Skin epidermis (tissue), 12 donors: ENCODE results near the gene STXBP5.
A peak's percentile ranks its signal among the peaks of the same experiment; 100 is the strongest.

Source experiments
- H3K27ac ChIP-seq, 21 experiments: fragments of 200-600 bp; sonication (generic) in 11 of 21; one replicate each; pipeline ENCODE4 v1.5.0; 2020; ENCODE audit warnings: mild to moderate bottlenecking in 3 of 21, inconsistent platforms in 2 of 21, moderate library complexity in 2 of 21
- H3K4me3 ChIP-seq, 7 experiments: fragments of 200-600 bp; sonication (generic) in 2 of 7; one replicate each; pipeline ENCODE4 v1.5.0; 2020; ENCODE audit warnings: inconsistent platforms in 2 of 7, mild to moderate bottlenecking in 2 of 7, moderate library complexity in 1 of 7

Gene STXBP5

GRCh38 chr6:147176795-147177194 lies 27.4 kb upstream of the STXBP5 start:
- H3K27ac ChIP-seq: no peak overlapping the region

DNA sequence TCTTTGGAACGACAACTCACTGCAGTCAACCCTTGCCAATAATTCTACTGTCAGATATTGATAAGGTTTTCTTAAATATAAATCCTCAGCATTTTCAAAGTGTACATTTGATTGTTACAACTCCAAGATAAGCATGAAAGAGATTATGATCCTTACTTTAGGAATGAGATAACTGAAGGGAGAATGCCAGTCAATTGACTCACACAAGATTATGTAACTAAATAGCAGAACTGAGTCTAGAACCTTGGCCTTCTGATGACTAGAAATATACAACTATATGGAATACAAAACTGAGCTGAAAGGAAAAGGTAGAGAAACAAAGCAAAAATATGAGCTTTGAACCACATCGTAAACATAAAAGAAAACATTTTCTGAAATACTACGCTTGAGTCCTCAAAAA lies 26.9 kb upstream of the STXBP5 start:
- Histone ChIP-seq H3K4me3 (no peak overlapping the region), H3K27ac (no peak overlapping the region)

More at GRCh38 chr6:147176795-147177194, 27.4 kb upstream of the STXBP5 start:
- no peak overlapping the region for H3K4me3 ChIP-seq

DNA sequence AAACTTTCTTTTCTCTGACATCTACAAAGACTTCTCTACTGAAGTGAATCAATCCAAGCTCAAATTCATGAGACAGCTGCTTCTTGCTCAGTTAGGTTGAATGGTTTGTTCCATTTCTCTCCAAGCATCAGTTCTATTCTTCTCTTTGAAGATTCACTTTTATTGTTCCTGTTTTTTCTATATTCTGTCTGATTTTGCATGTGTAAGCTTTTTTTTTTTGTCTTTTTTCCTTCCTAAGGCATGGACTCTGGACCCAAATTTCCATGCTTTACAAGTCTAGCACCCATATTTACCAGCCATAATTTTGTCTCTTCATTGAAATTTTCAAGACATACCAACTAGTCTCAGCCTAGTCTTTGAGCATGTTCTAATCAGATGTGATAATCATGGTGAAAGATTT lies 25.9 kb upstream of the STXBP5 start:
- Histone ChIP-seq H3K27ac (no peak overlapping the region), H3K4me3 (no peak overlapping the region)

DNA sequence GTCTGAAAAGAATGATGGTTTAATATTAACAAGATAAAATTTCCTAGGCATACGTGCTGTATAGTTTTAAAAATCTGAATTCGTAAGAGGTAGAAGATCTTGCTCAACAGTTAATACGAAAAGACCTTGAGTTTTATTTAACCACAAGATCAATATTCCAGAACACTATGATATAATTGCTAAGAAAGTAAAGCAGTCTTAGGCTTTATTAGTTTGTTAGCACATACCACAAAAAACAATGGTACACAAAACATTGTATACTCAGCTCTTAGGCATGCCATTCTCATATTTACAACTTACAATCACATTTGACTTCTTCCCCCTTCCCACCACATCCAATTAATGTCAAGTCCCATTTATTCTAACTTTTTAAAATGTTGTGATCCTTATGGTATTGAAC lies 24.4 kb upstream of the STXBP5 start:
- Histone ChIP-seq H3K27ac (no peak overlapping the region), H3K4me3 (no peak overlapping the region)

DNA sequence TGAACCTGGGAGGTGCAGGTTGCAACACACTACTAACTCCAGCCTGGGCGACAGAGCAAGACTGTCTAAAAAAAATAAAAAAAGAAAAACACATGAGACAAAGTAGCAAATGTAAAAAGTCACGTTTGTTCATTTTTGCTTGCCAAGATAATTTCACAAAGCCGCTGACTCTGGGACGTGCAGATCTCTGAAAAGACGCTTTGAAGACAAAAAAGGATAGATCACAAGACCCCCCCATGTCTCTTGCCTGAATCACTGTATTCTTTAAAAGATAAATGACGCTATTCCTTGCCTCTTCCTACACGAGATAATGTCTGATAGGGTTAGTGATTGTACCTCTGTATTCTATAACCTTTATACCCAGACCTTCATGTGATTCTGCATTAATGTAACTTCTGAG lies 23.3 kb upstream of the STXBP5 start:
- H3K4me3 ChIP-seq: no peak overlapping the region
- H3K27ac ChIP-seq: no peak overlapping the region

DNA sequence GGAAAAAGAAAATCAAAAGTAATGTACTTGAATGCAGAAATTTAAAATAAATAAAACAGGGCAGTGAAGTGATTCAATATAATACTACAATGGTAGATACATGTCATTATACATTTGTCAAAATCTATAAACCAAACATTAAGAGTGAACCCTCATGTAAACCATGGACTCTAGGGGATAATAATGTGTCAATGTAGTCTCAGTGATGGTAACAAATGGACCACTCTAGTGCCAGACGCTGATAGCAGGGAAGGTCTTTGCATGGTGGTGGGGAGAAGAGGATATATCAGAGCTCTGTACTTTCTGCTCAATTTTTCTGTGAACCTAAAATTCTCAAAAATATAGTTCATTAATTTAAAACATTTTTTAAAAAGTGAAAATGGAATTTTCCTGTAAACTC lies 19.8 kb upstream of the STXBP5 start:
- H3K27ac ChIP-seq: no peak overlapping the region
- no peak overlapping the region for H3K4me3 ChIP-seq

DNA sequence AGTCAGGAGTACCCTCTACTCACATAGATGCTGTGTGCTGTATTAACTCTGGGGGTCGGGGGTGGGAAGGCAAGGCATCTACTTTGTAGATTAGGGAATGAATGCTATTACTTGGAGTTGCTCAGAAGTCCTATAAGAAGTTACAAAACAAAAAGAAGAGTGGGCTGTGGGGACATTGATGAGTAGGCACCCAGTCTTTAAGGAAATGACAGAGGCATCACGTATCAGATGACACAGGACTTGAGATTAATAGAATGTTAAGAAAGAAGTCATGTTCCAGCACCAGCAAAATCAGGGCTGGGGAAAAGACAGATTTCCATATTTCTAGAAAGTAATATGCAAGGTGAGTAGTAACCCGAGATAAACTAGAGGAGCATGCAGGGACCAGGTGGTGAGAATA lies 19.0 kb upstream of the STXBP5 start:
- Histone ChIP-seq H3K4me3 (no peak overlapping the region), H3K27ac (no peak overlapping the region)

DNA sequence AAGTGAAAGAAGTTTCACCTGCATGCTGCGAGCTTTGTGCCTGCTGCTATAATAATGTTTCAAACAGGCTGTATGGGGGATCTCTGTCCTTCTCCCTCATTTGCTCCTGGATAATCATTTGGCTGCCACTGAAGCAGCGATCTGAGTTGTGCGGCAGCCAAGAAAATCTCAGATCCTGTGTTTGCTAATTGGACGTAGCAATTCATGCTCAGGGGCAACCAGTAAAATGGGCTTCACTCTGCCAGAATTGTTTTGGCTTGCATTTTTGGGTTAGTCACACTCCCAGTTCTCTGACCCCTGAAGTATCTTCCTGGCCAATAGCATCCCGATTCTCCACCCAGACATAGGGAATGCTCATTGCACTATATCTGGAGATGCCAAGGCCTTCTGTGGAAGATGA lies 13.7 kb upstream of the STXBP5 start:
- no peak overlapping the region for H3K4me3 ChIP-seq
- H3K27ac ChIP-seq: no peak overlapping the region

DNA sequence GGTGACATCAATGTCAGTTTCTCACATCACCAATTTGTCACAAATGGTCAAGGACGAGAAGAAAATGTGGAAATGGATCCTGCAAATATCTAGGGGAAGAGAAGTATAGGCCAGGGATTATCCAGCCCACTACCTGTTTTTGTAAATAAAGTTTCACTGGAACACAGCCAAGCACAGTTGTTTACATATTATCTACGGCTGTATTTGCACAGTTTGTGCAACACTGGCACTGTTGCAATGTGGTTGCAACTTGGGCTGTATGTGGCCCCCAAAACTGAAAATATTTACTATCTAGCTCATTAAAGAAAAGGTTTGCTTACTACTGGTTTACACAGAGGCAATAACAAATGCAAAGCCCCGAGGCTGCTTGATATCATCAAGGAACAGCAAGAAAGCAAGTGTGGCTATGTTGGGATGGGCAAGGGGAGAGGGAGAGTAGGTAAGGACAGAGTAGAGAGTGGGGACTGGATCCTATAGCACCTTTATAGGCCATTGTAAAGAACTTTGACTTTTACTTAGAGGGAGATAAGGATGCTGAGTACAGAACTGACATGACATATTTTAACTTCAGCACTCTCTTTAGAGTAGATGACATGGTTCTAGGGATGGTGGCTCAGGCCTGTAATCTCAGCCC lies 11.8 kb upstream of the STXBP5 start:
- H3K27ac ChIP-seq: no peak overlapping the region

GRCh38 chr6:147194652-147195411 lies 9.4 kb upstream of the STXBP5 start:
- no peak overlapping the region for H3K4me3 ChIP-seq

More for the DNA sequence above, 11.8 kb upstream of the STXBP5 start:
- no peak overlapping the region for H3K4me3 ChIP-seq

DNA sequence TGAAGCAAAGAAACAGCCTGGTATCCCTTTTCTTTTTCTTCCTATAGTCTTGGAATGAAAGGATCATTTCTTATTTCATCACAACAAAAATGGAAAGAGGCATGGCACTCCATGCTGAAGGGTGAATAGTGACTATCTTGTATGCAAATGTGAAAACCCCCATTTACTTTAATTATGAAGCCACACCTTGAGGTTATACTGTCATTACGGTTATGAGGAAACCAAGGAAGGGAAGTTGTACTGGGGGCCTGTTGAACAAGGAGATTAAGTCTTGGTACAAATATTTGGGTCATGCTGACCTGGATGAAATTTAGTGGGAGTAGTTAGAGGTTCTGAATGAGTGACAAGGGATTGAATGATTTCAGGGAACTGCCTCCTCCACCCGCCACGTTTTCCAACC lies 8.7 kb upstream of the STXBP5 start:
- no peak overlapping the region for H3K27ac ChIP-seq
- H3K4me3 ChIP-seq: no peak overlapping the region

More at GRCh38 chr6:147194652-147195411, 9.4 kb upstream of the STXBP5 start:
- peak overlapping the region in 1 of 21 experiments; percentile 8 for H3K27ac ChIP-seq

- Histone ChIP-seq H3K27ac (no peak overlapping the region), H3K4me3 (no peak overlapping the region)
These were observed 8.2 kb upstream of the STXBP5 start for GRCh38 chr6:147195987-147196386.

- Histone ChIP-seq H3K4me3 (no peak overlapping the region), H3K27ac (no peak overlapping the region)
These were observed 3.5 kb upstream of the STXBP5 start for GRCh38 chr6:147200711-147201110.

DNA sequence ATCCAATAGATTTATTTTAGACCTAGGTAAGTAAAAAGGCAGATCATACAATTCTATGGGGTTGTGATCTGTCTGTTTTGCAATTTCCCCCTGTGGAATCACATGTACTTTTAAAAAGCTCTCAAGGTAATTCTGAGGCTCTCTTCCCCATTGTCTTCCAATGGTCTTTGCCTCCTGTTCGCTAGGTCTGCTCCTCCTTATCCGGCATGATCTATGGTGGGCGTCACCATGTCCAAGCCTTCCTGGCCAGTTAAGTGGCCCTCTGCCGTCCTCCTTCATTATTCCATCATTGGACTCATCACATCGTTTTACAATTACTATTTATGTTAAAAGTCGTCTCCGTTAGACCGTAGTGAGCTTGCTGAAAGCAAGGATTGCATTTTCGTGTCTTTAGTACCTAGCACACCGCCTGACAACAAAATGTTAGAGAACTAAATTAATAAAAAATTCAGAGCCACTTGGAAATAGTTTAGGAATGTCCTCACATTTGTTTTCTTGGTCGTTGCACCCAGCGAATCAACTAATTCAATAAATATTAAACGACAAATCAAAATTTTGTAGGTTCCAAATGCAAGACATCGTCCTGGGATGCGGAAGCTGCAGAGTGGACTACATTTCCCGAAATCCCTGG lies 2.2 kb upstream of the STXBP5 start:
- peak overlapping the region in 14 of 21 experiments; percentile 16 to 97 (median 94) for H3K27ac ChIP-seq
- H3K4me3 ChIP-seq: peak overlapping the region; percentile 68 to 95 (median 86)

DNA sequence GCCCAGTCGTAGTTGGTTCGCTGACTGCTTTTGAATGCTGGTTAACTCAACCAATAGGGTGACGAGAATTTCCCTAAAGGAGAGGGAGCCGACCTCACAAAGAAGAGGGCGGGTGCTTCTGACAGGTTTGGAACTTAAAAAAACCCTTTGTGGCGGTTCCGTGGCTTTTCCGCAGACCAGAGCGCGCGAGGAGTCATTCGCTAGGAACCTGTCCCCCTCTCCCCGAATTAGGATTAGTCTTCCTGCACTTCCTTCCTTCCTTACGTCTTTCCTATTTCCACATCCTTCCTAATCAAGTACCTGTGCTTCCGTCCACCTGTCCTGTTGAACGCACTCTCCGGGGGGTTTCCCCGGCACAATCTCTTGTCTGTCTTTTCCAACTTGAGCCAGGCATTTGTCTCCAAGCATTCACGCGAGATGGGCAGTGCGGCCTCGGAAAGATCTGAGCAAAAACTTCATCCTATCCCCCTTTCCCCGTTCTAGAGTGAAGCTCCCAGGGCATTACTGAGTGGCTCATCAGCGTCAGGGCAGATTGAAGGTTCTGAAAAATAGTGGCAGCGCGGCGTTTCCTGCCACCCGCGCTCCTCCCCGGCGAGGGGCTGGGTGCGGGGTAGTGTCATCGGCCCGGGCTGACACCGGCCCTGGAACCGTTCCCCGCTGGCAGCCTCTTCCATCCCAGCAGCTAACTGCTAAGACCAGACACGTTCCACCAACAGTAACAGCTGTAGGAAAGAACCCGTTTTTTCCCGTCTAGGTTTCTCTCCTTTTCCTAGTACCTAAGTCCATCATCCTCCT lies 1.5 kb upstream of the STXBP5 start:
- Histone ChIP-seq H3K27ac (peak overlapping the region; percentile 52 to 97 (median 94)), H3K4me3 (peak overlapping the region; percentile 68 to 95 (median 86))

DNA sequence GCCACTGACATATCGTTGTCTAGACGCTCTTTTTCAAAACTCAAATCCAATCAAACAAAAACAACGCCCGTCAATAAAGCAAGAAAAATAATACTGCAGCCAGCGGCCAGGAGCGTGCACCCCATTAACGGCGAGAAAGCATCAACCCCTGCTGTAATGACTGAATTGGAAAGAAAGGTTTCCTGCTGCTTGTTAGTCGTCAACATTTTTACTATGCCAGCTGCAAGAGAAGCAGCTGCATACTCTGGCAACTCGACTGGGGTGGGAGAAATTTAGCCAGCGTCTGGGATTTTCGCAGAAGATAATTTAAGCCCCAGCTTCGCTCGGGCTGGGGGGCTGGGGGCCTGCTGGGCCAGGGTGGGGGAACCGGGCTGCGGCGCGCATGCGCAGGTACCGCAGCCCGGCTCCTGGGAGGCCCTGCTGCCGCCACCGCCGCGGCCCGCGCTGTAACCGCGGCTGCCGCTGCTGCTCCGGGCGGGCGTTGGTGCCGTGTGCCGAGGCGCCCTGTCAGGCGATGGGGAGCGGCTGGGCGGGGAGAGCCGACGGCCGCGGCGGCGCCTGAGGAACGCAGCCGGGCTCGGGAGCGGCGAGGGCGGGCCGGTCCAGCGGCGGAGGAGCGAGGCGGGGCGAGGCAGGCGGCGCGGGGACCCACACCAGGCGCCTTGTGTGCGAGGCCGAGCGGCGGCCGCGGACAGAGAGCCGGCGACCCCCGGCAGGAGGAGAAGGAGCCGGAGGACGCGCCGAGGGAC lies 732 bp upstream of the STXBP5 start:
- peak overlapping the region; percentile 68 to 95 (median 86) for H3K4me3 ChIP-seq
- peak overlapping the region; percentile 52 to 97 (median 94) for H3K27ac ChIP-seq

DNA sequence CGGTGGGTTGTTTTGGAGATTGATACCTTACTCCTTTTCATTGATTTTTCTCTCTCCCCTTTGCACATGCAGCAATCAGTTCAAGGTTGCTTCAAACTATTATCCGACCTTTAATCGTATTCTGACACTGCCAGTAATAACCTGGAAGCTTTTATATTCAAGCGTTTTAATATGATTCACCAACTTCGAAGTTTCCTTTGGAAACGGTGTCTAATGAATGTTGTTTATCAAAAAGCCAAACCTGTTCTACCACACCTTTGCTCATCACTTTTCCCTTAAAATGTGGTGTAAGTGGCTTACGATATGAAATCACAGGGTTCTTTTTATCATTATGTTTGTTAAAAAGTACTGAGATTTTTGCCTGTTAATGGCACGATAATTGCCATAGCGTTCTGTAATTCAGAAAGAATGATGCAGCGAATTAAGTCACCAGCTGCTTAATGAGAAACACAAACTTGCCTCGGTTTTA lies 660 bp downstream of the STXBP5 start:
- H3K27ac ChIP-seq: peak overlapping the region in 19 of 21 experiments; percentile 85 to 97 (median 94)
- peak overlapping the region; percentile 68 to 95 (median 86) for H3K4me3 ChIP-seq

DNA sequence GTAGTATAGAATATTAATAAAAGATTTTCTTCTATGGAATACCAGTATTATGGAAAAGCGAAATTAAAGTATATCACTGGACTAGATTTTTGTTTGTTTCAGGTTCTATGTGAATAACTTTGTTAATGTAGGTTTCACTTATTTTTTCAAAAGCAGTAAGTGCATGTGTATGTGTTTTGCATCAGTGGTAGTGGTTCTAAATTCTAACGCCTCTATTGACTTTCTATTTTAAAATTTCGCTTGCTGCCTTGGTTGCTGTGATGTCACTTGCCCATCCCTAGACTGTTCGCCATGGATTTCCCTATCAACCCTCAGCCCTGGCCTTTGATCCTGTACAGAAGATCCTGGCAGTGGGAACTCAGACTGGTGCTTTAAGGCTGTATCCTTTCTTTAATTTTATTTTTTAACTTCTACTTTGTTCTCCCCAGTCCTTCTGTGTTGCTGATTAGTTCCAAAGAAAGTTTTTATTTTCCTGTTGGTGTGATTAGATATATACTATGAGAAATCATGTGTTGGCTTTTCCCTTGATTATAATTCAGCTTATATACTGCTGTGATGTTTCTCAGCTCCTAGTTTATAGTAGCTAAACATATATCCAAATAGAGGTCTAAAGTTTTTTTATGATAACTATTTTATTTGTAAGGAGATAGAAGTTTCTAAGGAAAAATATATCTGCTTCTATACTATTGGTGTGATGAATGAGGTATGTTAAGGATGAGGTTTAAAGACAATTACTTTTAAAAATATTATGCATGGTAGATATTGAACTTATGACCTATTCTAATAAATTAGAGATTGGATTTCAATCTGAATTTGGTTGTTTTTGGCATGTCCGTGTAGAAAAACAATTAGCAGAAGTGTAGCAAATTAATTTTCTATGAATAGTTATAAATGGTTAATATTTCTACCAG lies 1.7 kb downstream of the STXBP5 start:
- Histone ChIP-seq H3K4me3 (peak overlapping the region in 6 of 7 experiments; percentile 1 to 95 (median 83)), H3K27ac (peak overlapping the region in 10 of 21 experiments; percentile 0 to 95 (median 36))
